ENCODE measurements around the gene SERPINB10. TPM values are rescaled to one million over a fixed set of nuclear protein-coding genes. Genes with fewer than 3 reads are reported as not detected.

The SERPINB10 gene
- polyA plus RNA-seq, 2 of the 4 experiments (the other 2 are of a cell fraction): not detected

GRCh38 chr18:63922049-63922448 is 14.3 kb downstream of the SERPINB10 start:
- H3K4me3 ChIP-seq: no peak overlapping the region
- CTCF ChIA-PET: interaction anchor here (0.7 to 1.3 kb wide), 2 partner anchors 14 to 68 kb away, joined by 3 to 5 read pairs; no protein-coding TSS in a partner anchor
- DNase-seq (ENCODE audit: low read depth in 1 of 2, low spot score in 1 of 2) (no peak), FAIRE-seq (no peak), ATAC-seq (no peak)
- no peak overlapping the region for H3K27ac ChIP-seq
- TF ChIP-seq MAFK (IDR thresholded peaks at IDR 0.05; ENCODE audit: partially characterized antibody): no peak
- TF ChIP-seq ZNF302 (CRISPR knock-in tag; IDR thresholded peaks at IDR 0.05): no peak
- no peak for TF ChIP-seq CBX8 (IDR thresholded peaks at IDR 0.05)
- no peak for TF ChIP-seq HEYL (CRISPR knock-in tag; IDR thresholded peaks at IDR 0.05)
- no peak for TF ChIP-seq PHF8 (IDR thresholded peaks at IDR 0.05; ENCODE audit: borderline replicate concordance, low read depth)
- TF ChIP-seq NFE2L2 (conservative IDR thresholded peaks at IDR 0.05; ENCODE audit: low read length): no peak
- no peak for TF ChIP-seq ESRRA (IDR thresholded peaks at IDR 0.05; ENCODE audit: borderline replicate concordance, low read length)
- TF ChIP-seq BHLHE40 (IDR thresholded peaks at IDR 0.05; ENCODE audit: low read depth, low read length): no peak
- TF ChIP-seq ZC3H11A (IDR thresholded peaks at IDR 0.05): no peak
- no peak for TF ChIP-seq CHD4 (IDR thresholded peaks at IDR 0.05; ENCODE audit: borderline replicate concordance)
- TF ChIP-seq SMC3 (IDR thresholded peaks at IDR 0.05): no peak
- no peak for TF ChIP-seq POLR2A (IDR thresholded peaks at IDR 0.05; ENCODE audit: low read length)
- TF ChIP-seq ZSCAN20 (CRISPR knock-in tag; IDR thresholded peaks at IDR 0.05): no peak
- TF ChIP-seq E2F6 (IDR thresholded peaks at IDR 0.05; ENCODE audit: borderline replicate concordance, low read depth): no peak
- no peak for TF ChIP-seq MAZ (IDR thresholded peaks at IDR 0.05; ENCODE audit: borderline replicate concordance, low read depth, low read length)
- no peak for TF ChIP-seq FOSL2 (IDR thresholded peaks at IDR 0.05)
- no peak for TF ChIP-seq FOSL2 (CRISPR knock-in tag; IDR thresholded peaks at IDR 0.05)
- no peak for TF ChIP-seq CHD2 (IDR thresholded peaks at IDR 0.05; ENCODE audit: low read length, partially characterized antibody)
- TF ChIP-seq SREBF2 (IDR thresholded peaks at IDR 0.05): no peak
- no peak for TF ChIP-seq NR3C1 (IDR thresholded peaks at IDR 0.05)
- H3K4me1 ChIP-seq: no peaks in the 10 kb centered on the region
- 23% methylated on average over 2 of the region's 2 CpGs for WGBS (ENCODE audit: missing lambda C conversion rate)
- POLR2A ChIA-PET: no interaction called here
- H3K9me3 ChIP-seq: no peaks in the 10 kb centered on the region
- H3K4me2 ChIP-seq: no peak overlapping the region

GRCh38 chr18:63924551-63924950 is 16.8 kb downstream of the SERPINB10 start:
- Histone ChIP-seq H3K9me3 (no peaks in the 10 kb centered on the region), H3K4me1 (no peaks in the 10 kb centered on the region), H3K4me2 (no peak overlapping the region), H3K27ac (no peak overlapping the region), H3K4me3 (no peak overlapping the region)
- no peak for ATAC-seq
- TF ChIP-seq NPAS2 (CRISPR knock-in tag; IDR thresholded peaks at IDR 0.05; ENCODE audit: borderline replicate concordance): no peak
- no peak for TF ChIP-seq ZFP36 (IDR thresholded peaks at IDR 0.05; ENCODE audit: borderline replicate concordance, partially characterized antibody)
- no peak for TF ChIP-seq GATA3 (IDR thresholded peaks at IDR 0.05; ENCODE audit: borderline replicate concordance)
- TF ChIP-seq CBX8 (IDR thresholded peaks at IDR 0.05): no peak
- no peak for TF ChIP-seq SMC3 (IDR thresholded peaks at IDR 0.05)
- no peak for TF ChIP-seq CHD4 (IDR thresholded peaks at IDR 0.05; ENCODE audit: borderline replicate concordance)
- TF ChIP-seq FOSB (CRISPR knock-in tag; IDR thresholded peaks at IDR 0.05): no peak
- no peak for TF ChIP-seq KDM1A (IDR thresholded peaks at IDR 0.05; ENCODE audit: low read depth)
- no peak for TF ChIP-seq REST (IDR thresholded peaks at IDR 0.05)
- 0% methylated on average over 1 of the region's 1 CpG for WGBS (ENCODE audit: missing lambda C conversion rate)
- POLR2A ChIA-PET: no interaction called here
- no peak for DNase-seq (ENCODE audit: low read depth in 1 of 2, low spot score in 1 of 2)
- CTCF ChIA-PET: no interaction called here
- no peak for FAIRE-seq
